ENCODE measurements around the gene PRKCE.
"Not testable (repeated sequence)": the region's sequence is repeated elsewhere in the genome, so short reads cannot be mapped to it uniquely, and the experiment has no call there.

Gene PRKCE

GRCh38 chr2:46195819-46196218 lies 544.3 kb downstream of the PRKCE start:
- Histone ChIP-seq H3K9me3 (ENCODE audit: control insufficient read depth, low read length) (no peaks in the 10 kb centered on the region), H3K4me1 (ENCODE audit: control insufficient read depth, insufficient read depth, low read length, poor library complexity, severe bottlenecking) (no peaks in the 10 kb centered on the region), H3K36me3 (ENCODE audit: control insufficient read depth, insufficient read depth, low read length) (no peaks in the 10 kb centered on the region), H3K27ac (ENCODE audit: low read depth, low read length, severe bottlenecking) (no peak overlapping the region), H3K4me3 (ENCODE audit: extremely low read depth, insufficient read depth, low read length, poor library complexity, severe bottlenecking) (no peak overlapping the region)
- 93 to 95% methylated on average over 8 of the region's 10 CpGs for WGBS, 2 experiments (ENCODE audit: insufficient coverage in 2 of 2)

- H3K9me3 ChIP-seq (ENCODE audit: control insufficient read depth, low read length), result no peaks in the 10 kb centered on the region
- no peaks in the 10 kb centered on the region for H3K36me3 ChIP-seq (ENCODE audit: control insufficient read depth, insufficient read depth, low read length)
- no peak overlapping the region for H3K27ac ChIP-seq (ENCODE audit: low read depth, low read length, severe bottlenecking)
- H3K4me3 ChIP-seq (ENCODE audit: extremely low read depth, insufficient read depth, low read length, poor library complexity, severe bottlenecking), result no peak overlapping the region
- H3K4me1 ChIP-seq (ENCODE audit: control insufficient read depth, insufficient read depth, low read length, poor library complexity, severe bottlenecking), result no peaks in the 10 kb centered on the region
- WGBS, 2 experiments (ENCODE audit: insufficient coverage in 2 of 2), result 73 to 94% methylated on average over 3 to 5 of the region's 5 CpGs
Measured at GRCh38 chr2:46196871-46197462, 545.5 kb downstream of the PRKCE start.

- no peak overlapping the region for H3K4me3 ChIP-seq (ENCODE audit: extremely low read depth, insufficient read depth, low read length, poor library complexity, severe bottlenecking)
- no peak overlapping the region for H3K27ac ChIP-seq (ENCODE audit: low read depth, low read length, severe bottlenecking)
- H3K36me3 ChIP-seq (ENCODE audit: control insufficient read depth, insufficient read depth, low read length), result no peaks in the 10 kb centered on the region
- H3K4me1 ChIP-seq (ENCODE audit: control insufficient read depth, insufficient read depth, low read length, poor library complexity, severe bottlenecking), result no peaks in the 10 kb centered on the region
- 98 to 100% methylated on average over 2 to 4 of the region's 4 CpGs for WGBS, 2 experiments (ENCODE audit: insufficient coverage in 2 of 2)
- no peaks in the 10 kb centered on the region for H3K9me3 ChIP-seq (ENCODE audit: control insufficient read depth, low read length)
Measured at GRCh38 chr2:46197672-46198071, 546.2 kb downstream of the PRKCE start.

GRCh38 chr2:46198164-46198883 lies 546.8 kb downstream of the PRKCE start:
- Histone ChIP-seq H3K4me3 (ENCODE audit: extremely low read depth, insufficient read depth, low read length, poor library complexity, severe bottlenecking) (no peak overlapping the region), H3K4me1 (ENCODE audit: control insufficient read depth, insufficient read depth, low read length, poor library complexity, severe bottlenecking) (no peaks in the 10 kb centered on the region), H3K36me3 (ENCODE audit: control insufficient read depth, insufficient read depth, low read length) (no peaks in the 10 kb centered on the region), H3K27ac (ENCODE audit: low read depth, low read length, severe bottlenecking) (no peak overlapping the region), H3K9me3 (ENCODE audit: control insufficient read depth, low read length) (no peaks in the 10 kb centered on the region)
- WGBS, 2 experiments (ENCODE audit: insufficient coverage in 2 of 2), result 89 to 96% methylated on average over 4 to 5 of the region's 5 CpGs

- Histone ChIP-seq H3K27ac (ENCODE audit: low read depth, low read length, severe bottlenecking) (no peak overlapping the region), H3K4me3 (ENCODE audit: extremely low read depth, insufficient read depth, low read length, poor library complexity, severe bottlenecking) (no peak overlapping the region), H3K36me3 (ENCODE audit: control insufficient read depth, insufficient read depth, low read length) (no peaks in the 10 kb centered on the region), H3K4me1 (ENCODE audit: control insufficient read depth, insufficient read depth, low read length, poor library complexity, severe bottlenecking) (no peaks in the 10 kb centered on the region), H3K9me3 (ENCODE audit: control insufficient read depth, low read length) (no peaks in the 10 kb centered on the region)
- 85 to 99% methylated on average over 5 of the region's 6 CpGs for WGBS, 2 experiments (ENCODE audit: insufficient coverage in 2 of 2)
Measured at GRCh38 chr2:46198966-46199365, 547.5 kb downstream of the PRKCE start.

GRCh38 chr2:46200100-46200690 lies 548.7 kb downstream of the PRKCE start:
- Histone ChIP-seq H3K27ac (ENCODE audit: low read depth, low read length, severe bottlenecking) (no peak overlapping the region), H3K9me3 (ENCODE audit: control insufficient read depth, low read length) (no peaks in the 10 kb centered on the region), H3K36me3 (ENCODE audit: control insufficient read depth, insufficient read depth, low read length) (no peaks in the 10 kb centered on the region), H3K4me1 (ENCODE audit: control insufficient read depth, insufficient read depth, low read length, poor library complexity, severe bottlenecking) (no peaks in the 10 kb centered on the region), H3K4me3 (ENCODE audit: extremely low read depth, insufficient read depth, low read length, poor library complexity, severe bottlenecking) (no peak overlapping the region)
- WGBS, 2 experiments (ENCODE audit: insufficient coverage in 2 of 2), result 43 to 80% methylated on average over 1 of the region's 1 CpG

GRCh38 chr2:46200861-46201605 lies 549.6 kb downstream of the PRKCE start:
- Histone ChIP-seq H3K27ac (ENCODE audit: low read depth, low read length, severe bottlenecking) (no peak overlapping the region), H3K4me1 (ENCODE audit: control insufficient read depth, insufficient read depth, low read length, poor library complexity, severe bottlenecking) (no peaks in the 10 kb centered on the region), H3K4me3 (ENCODE audit: extremely low read depth, insufficient read depth, low read length, poor library complexity, severe bottlenecking) (no peak overlapping the region), H3K36me3 (ENCODE audit: control insufficient read depth, insufficient read depth, low read length) (no peaks in the 10 kb centered on the region), H3K9me3 (ENCODE audit: control insufficient read depth, low read length) (no peaks in the 10 kb centered on the region)
- 74 to 80% methylated on average over 7 of the region's 7 CpGs for WGBS, 2 experiments (ENCODE audit: insufficient coverage in 2 of 2)

- no peaks in the 10 kb centered on the region for H3K36me3 ChIP-seq (ENCODE audit: control insufficient read depth, insufficient read depth, low read length)
- no peaks in the 10 kb centered on the region for H3K9me3 ChIP-seq (ENCODE audit: control insufficient read depth, low read length)
- WGBS, 2 experiments (ENCODE audit: insufficient coverage in 2 of 2), result 100% methylated on average over 1 of the region's 1 CpG
- H3K4me3 ChIP-seq (ENCODE audit: extremely low read depth, insufficient read depth, low read length, poor library complexity, severe bottlenecking), result no peak overlapping the region
- no peaks in the 10 kb centered on the region for H3K4me1 ChIP-seq (ENCODE audit: control insufficient read depth, insufficient read depth, low read length, poor library complexity, severe bottlenecking)
- H3K27ac ChIP-seq (ENCODE audit: low read depth, low read length, severe bottlenecking), result no peak overlapping the region
Measured at GRCh38 chr2:46202453-46202852, 551.0 kb downstream of the PRKCE start.

- Histone ChIP-seq H3K4me1 (ENCODE audit: control insufficient read depth, insufficient read depth, low read length, poor library complexity, severe bottlenecking) (no peaks in the 10 kb centered on the region), H3K27ac (ENCODE audit: low read depth, low read length, severe bottlenecking) (no peak overlapping the region), H3K9me3 (ENCODE audit: control insufficient read depth, low read length) (no peaks in the 10 kb centered on the region), H3K36me3 (ENCODE audit: control insufficient read depth, insufficient read depth, low read length) (no peaks in the 10 kb centered on the region), H3K4me3 (ENCODE audit: extremely low read depth, insufficient read depth, low read length, poor library complexity, severe bottlenecking) (no peak overlapping the region)
- 87 to 95% methylated on average over 5 of the region's 5 CpGs for WGBS, 2 experiments (ENCODE audit: insufficient coverage in 2 of 2)
Measured at GRCh38 chr2:46202987-46203386, 551.5 kb downstream of the PRKCE start.

- 80 to 83% methylated on average over 7 to 11 of the region's 11 CpGs for WGBS, 2 experiments (ENCODE audit: insufficient coverage in 2 of 2)
- H3K4me3 ChIP-seq (ENCODE audit: extremely low read depth, insufficient read depth, low read length, poor library complexity, severe bottlenecking); H3K27ac ChIP-seq (ENCODE audit: low read depth, low read length, severe bottlenecking); H3K4me1 ChIP-seq (ENCODE audit: control insufficient read depth, insufficient read depth, low read length, poor library complexity, severe bottlenecking); H3K36me3 ChIP-seq (ENCODE audit: control insufficient read depth, insufficient read depth, low read length); H3K9me3 ChIP-seq (ENCODE audit: control insufficient read depth, low read length): not testable (repeated sequence)
Measured at GRCh38 chr2:46203636-46204035, 552.2 kb downstream of the PRKCE start.
